GM18951 (cell line): ENCODE data around the gene KRCC1.

Experiments used
- POLR2A ChIP-seq: IDR thresholded peaks from 4 replicates; pipeline ENCODE4 v1.6.1; 2011; ENCODE audit warnings: mild to moderate bottlenecking; ENCODE audit not compliant: insufficient read length, insufficient read depth; ENCODE audit errors: extremely low read depth
- in situ Hi-C: fragments of 300-500 bp; cut with MboI; formaldehyde crosslinking; loops from one replicate; pipeline ENCODE4 v1.12.0; 2022; ENCODE audit warnings: low sequenced_read_pairs, mixed read lengths, inconsistent platforms; ENCODE audit not compliant: unreplicated experiment

The KRCC1 gene

DNA sequence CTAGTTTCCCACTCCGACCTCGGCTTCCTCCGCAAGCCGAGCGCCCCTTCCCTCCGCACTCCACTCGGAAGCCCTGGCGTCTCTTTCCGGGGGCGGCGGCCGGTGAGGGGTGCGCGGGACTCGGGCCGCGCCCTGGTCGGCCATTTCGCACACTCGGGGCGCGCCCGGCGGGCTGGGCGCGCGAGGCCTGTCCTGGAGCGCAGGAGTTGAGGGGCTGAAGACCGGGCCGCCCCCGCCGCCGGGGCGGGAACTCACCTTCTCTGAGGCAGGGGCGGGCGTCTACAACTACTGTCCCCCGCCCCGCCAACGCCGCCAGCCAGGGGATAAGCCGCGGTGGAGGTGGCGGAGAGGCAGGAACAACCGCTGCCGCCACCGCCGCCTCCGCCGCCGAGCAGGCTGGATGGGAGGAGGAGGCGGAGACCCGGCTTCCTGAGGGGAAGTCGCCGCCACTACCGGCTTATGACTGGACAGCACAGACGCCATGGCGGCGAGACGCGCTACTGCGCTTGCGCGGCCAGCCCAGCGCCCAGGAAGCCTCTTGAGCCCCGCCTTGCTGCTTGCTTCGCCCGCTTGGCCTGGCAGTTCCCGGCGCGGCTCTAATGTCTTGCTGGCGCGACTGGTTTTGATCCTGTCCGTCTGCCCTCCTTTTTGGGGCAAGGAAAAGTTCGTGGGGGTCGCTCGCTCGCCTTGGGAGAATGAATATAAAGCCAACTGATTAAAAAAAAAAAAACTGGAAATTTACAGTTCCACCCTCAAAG, at the start of gene KRCC1:
Gene KRCC1, minus strand, starts transcription at position 413 of the 758 bp plus-strand sequence. CDS start 27,220 bp downstream, outside the sequence.
- TF ChIP-seq POLR2A = peak; percentile 96
- in situ Hi-C loops = no loop called here

DNA sequence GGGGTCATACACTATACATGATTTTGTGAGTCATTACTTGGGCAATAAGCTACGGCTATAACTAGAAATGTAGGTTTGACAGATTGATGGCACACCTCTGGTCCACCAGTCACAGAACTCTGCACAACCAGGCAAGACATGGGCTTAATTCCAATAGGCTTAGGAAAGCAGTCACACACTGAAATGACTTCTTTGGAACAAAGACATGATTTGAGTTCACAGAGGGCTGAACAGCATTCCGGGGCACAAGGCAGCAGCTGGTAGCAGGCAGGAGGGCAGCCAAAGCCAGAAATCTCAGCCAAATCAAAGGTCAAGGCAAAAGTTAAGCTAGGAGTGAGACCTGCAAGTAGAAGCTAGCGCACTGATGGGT, 44.9 kb upstream of the KRCC1 start:
- in situ Hi-C loops = no loop called here
- no peak for TF ChIP-seq POLR2A

DNA sequence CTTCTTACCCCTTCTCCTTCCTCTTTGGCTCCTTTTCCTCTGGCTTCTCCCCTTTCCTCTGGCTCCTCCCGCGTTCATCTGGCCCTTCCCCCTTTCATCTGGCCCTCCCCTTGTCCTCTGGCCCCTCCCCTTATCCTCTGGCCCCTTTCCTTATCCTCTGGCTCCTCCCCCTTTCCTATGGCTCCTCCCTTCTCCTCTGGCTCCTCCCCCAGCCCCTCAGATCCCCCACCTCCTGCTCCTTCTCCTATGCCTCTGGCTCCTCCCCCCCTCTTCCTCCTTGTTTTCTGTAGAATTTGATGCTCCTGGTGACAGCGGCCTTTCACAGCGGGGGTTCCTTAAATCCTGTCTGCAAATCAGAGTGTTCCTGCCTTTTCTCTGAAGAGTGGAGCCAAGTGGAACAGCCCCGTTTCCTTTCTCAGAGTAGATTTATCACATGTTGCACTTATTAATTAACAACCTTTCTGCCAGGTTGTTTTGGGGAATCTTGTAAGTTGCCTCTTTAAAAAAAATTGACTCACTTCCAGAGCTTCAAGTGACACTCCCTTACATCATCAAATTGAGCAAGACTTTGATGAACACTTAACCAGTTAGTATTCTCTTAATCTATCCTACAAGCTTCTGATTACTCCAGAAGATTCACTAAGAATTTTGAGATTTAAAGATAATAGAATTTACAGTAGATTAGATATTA, 44.4 kb upstream of the KRCC1 start:
- in situ Hi-C loops = no loop called here
- no peak for TF ChIP-seq POLR2A

DNA sequence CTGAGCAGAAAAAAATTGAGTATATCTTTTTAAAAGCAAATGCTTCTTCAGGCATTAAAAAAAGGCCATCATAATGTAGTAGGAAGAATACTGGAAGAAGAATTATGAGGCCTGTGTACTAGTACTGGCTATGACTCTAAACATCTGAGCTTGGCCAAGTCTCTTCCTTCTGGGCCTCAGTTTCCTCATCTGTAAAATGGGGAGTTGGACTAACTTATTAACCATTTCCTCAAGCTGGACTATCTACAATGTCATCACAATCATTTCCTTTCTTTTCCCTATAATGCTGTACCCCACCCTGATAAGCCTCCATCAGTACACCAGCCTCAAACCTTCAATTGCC, 42.9 kb upstream of the KRCC1 start:
- TF ChIP-seq POLR2A = no peak
- in situ Hi-C loops = no loop called here

DNA sequence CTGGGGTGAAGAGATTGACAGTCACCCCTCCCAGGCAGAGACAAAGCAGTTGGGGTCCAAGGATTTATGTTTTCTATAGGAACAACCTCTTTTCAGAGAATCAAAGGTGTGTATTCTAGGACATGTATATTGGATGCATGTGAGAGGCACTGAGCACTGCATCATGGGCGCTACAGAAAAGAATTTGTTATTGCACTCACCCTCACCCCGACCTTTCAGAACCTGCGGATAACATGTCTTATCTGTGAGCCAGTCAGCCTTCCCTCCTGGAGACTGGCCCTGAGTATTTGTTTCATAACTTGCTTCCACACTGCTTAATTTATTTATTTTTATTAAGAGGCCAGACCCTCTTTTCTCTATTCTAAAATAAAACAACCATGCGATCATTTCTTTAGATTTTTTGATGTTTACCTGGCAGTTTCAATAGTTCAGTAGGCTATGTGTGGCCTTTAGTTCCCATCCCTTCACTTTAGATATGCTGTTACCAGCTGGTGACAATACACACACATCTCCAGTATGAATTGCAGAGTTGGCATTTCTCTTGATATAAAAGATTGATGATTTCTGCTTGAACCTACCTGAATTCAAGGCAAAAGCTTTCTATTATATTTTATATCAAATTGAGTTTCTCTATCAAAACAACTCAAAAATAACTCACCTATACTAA, 42.4 kb upstream of the KRCC1 start:
- no peak for TF ChIP-seq POLR2A

DNA sequence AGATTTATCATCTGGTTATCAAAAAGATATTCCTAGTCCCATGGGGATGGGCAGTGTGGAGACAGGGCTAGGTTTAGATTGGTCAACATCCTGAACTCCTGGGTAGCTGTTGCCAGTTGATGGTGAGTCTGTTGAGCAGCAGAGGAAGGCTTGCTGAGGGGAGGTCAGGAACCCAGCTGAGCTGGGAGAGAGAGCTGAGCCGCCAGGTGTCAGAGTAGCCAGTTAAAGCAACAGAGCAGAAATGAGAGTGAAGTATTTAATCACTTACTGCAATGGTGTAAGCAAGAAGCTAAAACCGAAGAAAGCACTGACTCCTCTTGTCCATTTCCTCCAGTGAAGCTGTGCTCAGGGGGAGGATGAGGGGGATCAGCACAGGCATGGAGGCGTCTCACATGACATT, 41.6 kb upstream of the KRCC1 start:
- in situ Hi-C loops = no loop called here
- TF ChIP-seq POLR2A = no peak

More for the DNA sequence above, 42.4 kb upstream of the KRCC1 start:
- in situ Hi-C loops = no loop called here

DNA sequence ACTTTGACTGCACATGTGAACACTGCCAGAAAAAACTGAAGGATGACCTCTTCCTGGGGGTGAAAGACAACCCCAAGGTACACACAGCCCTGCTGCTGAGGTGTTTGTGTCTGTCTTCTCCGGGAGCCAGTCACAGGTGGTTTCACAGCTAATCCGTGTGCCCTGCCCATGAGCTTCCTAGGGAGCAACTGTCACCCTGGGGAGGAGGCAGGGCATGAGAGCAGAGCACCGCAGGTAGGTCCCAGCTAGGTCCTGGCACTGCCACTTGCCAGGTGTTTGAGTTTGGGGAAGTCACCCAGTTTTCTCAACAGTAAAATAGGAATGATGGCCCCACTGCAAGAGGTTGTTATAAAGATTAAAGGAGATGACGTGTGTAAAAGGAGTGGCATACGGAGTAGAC, 41.1 kb upstream of the KRCC1 start:
- in situ Hi-C loops = no loop called here
- TF ChIP-seq POLR2A = no peak

DNA sequence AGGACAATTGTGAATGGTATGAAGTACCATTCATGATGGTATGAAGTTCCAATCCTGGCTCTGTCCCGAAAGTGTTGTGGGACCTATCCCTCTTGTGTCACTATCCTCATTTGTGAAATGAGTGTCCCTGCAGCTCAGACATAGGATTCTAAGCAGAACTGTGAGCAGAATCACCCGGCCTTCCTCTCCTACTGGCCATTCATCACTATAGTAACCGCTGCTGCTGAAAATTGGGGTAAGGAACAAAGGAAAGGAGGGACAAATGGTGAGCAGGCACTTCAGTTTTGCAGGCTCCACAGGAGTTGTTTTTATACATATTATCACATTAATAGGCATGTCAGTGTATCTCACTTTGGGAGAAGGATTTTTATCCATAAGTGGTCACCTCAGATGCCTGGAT, 39.4 kb upstream of the KRCC1 start:
- TF ChIP-seq POLR2A = no peak
- in situ Hi-C loops = no loop called here

DNA sequence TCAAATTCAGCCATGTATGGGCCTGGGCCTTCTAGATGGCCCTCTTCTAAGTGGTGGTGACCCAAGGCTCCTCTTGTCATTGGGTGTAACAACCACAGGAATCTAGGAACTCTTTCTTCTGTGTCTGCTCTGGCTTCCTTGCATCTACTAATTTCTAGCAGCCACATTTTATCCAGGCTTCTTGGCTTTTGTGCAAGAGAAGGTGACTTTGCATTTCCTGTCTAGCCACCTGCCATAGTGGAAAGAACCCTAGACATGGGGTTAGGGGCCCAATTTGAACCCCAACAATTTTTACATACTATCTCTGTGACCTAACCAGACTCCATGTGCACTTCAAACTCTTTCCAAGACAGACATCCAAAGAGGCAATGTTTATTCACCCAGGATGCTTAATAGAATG, 37.2 kb upstream of the KRCC1 start:
- TF ChIP-seq POLR2A = no peak
- in situ Hi-C loops = no loop called here

DNA sequence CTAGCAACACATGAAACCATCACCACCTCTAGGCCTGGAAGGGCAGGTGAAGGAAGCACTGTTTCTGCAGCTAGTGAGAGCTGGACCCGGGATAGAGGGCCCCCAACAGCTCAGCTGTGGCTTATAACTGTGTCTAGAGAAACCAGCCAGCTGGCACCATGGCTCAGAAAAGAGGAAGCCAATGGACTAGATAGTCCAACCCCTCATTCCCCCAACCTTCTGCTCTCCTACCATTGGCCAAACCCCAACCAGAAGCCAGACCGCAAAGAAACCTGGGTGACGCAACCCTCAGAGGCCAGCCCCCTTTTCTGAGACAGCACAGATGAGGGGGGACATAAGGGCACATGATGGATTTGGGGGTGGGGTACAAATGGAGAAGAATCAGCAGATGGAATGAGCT, 36.4 kb upstream of the KRCC1 start:
- in situ Hi-C loops = no loop called here
- no peak for TF ChIP-seq POLR2A

DNA sequence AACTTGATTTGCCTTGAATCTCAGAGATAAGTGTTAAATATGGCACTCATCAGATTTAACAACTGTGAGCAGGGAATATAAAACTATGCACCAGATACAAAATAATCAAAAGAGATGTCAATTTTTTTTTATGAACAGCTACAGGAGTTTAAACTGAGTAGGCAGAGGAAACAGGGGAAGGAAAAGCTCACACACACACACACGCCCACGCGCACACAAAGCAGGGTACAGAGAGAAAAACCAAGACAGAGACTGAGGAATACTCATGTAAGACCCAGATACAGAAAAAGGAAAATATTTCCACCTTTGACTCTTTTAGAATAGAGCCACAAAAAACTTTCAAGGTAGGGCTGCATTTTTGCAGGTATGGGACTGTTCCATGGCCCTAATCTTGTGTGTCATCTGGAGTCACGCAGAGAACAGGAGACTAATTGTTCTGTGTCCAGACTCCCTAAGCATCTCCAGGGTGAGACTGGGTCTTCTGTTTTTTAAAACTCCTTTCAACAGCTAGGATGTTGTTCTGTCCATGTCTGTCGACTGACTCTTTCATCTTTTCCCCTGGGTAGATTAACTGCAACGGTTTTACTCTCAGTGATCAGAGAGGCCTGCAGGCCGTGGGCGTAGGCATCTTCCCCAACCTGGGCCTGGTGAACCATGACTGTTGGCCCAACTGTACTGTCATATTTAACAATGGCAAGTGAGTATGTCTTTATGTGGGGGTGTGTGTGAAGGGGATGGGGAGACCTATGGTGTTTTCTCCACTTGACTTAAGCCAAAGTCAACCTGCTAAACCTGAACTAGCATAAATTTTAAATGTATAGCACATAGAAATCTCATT, 35.1 kb upstream of the KRCC1 start:
- in situ Hi-C loops = no loop called here
- TF ChIP-seq POLR2A = no peak

DNA sequence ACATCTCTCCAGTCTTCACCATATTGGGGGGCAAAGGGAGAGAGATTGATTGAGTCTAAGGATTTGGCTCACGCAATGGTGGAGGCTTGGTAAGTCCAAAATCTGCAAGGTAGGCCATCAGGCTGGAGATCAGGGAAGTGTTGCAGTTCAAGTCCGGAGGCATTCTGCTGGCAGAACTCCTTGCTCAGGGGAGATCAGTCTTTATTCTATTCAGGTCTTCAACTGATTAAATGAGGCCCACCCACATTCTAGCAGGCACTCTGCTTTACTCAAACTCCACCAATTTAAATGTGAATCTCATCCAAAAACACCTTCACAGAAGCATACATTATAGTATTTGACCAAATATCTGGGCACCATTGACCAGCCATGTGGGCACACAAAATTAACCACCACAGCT, 33.4 kb upstream of the KRCC1 start:
- in situ Hi-C loops = no loop called here

DNA sequence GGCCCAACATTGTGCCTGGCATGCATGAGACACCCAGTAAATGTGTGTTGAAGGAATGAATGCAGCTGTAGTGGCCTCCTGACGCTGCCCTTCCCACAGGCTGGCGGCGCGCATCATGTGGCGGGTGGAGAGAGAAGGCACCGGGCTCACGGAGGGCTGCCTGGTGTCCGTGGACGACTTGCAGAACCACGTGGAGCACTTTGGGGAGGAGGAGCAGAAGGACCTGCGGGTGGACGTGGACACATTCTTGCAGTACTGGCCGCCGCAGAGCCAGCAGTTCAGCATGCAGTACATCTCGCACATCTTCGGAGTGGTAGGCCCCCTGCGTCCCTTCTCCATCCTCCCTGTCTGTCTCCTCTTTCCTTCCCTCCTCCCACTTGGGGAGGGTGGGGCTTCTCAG, 32.2 kb upstream of the KRCC1 start:
- in situ Hi-C loops = no loop called here
- TF ChIP-seq POLR2A = no peak

More for the DNA sequence above, 33.4 kb upstream of the KRCC1 start:
- no peak for TF ChIP-seq POLR2A
